ENCODE measurements around the gene CSNK1E. TPM values are rescaled to one million over a fixed set of nuclear protein-coding genes. Genes with fewer than 3 reads are reported as not detected.
A peak's percentile ranks its signal among the peaks of the same experiment; 100 is the strongest.

The CSNK1E gene
- total and polyA plus RNA-seq, 2 experiments from 2014 or later: 46.9 to 130 TPM

- 91 to 92% methylated on average over 9 of the region's 9 CpGs for WGBS, 2 experiments (ENCODE audit: low coverage in 1 of 2, low lambda C conversion rate in 2 of 2, missing lambda C conversion rate in 2 of 2)
- H3K4me3 ChIP-seq: no peak overlapping the region
- no peaks in the 10 kb centered on the region for H3K9me2 ChIP-seq (ENCODE audit: insufficient read depth)
- H3K27ac ChIP-seq: no peak overlapping the region
- no peak overlapping the region for H3K4me2 ChIP-seq (ENCODE audit: unreplicated experiment)
- in situ Hi-C loops (cut with MboI): no loop called here
- no peaks in the 10 kb centered on the region for H3K4me1 ChIP-seq (ENCODE audit: insufficient read depth)
- no peaks in the 10 kb centered on the region for H3K79me2 ChIP-seq (ENCODE audit: insufficient read depth)
- DNase-seq: no peak
- H3K36me3 ChIP-seq (ENCODE audit: low read depth): no peaks in the 10 kb centered on the region
- no peak overlapping the region for H2AFZ ChIP-seq
- H4K20me1 ChIP-seq (ENCODE audit: insufficient read depth): no peaks in the 10 kb centered on the region
- H3K27me3 ChIP-seq (replicated peaks; ENCODE audit: insufficient read depth): no peaks in the 10 kb centered on the region
- H3K9ac ChIP-seq: no peak overlapping the region
- TF ChIP-seq EZH2phosphoT487 (IDR thresholded peaks at IDR 0.05; ENCODE audit: insufficient read depth, low read depth) (no peak), EZH2 (IDR thresholded peaks at IDR 0.05; ENCODE audit: insufficient read depth, poor library complexity, severe bottlenecking) (no peak)
- no peaks in the 10 kb centered on the region for H3K9me3 ChIP-seq (ENCODE audit: low read depth)
- no peaks in the 10 kb centered on the region for H3F3A ChIP-seq (ENCODE audit: insufficient read depth)
These were observed 33.5 kb upstream of the CSNK1E start for GRCh38 chr22:38350444-38351359.

GRCh38 chr22:38348751-38349496 lies 31.7 kb upstream of the CSNK1E start:
- Histone ChIP-seq H3K27me3 (replicated peaks; ENCODE audit: insufficient read depth) (no peaks in the 10 kb centered on the region), H3K9ac (no peak overlapping the region), H3K4me3 (no peak overlapping the region), H3K36me3 (ENCODE audit: low read depth) (no peaks in the 10 kb centered on the region), H3K9me2 (ENCODE audit: insufficient read depth) (no peaks in the 10 kb centered on the region), H3K4me2 (ENCODE audit: unreplicated experiment) (no peak overlapping the region), H2AFZ (no peak overlapping the region), H3K9me3 (ENCODE audit: low read depth) (no peaks in the 10 kb centered on the region), H4K20me1 (ENCODE audit: insufficient read depth) (no peaks in the 10 kb centered on the region), H3K27ac (no peak overlapping the region), H3K79me2 (ENCODE audit: insufficient read depth) (no peaks in the 10 kb centered on the region), H3F3A (ENCODE audit: insufficient read depth) (no peaks in the 10 kb centered on the region), H3K4me1 (ENCODE audit: insufficient read depth) (no peaks in the 10 kb centered on the region)
- no peak for DNase-seq
- in situ Hi-C loops (cut with MboI): no loop called here
- 92 to 95% methylated on average over 14 of the region's 14 CpGs for WGBS, 2 experiments (ENCODE audit: low coverage in 1 of 2, low lambda C conversion rate in 2 of 2, missing lambda C conversion rate in 2 of 2)
- TF ChIP-seq EZH2 (IDR thresholded peaks at IDR 0.05; ENCODE audit: insufficient read depth, poor library complexity, severe bottlenecking) (no peak), EZH2phosphoT487 (IDR thresholded peaks at IDR 0.05; ENCODE audit: insufficient read depth, low read depth) (no peak)

GRCh38 chr22:38347944-38348750 lies 30.9 kb upstream of the CSNK1E start:
- no peak for TF ChIP-seq EZH2phosphoT487 (IDR thresholded peaks at IDR 0.05; ENCODE audit: insufficient read depth, low read depth)
- no peak for TF ChIP-seq EZH2 (IDR thresholded peaks at IDR 0.05; ENCODE audit: insufficient read depth, poor library complexity, severe bottlenecking)
- no peak overlapping the region for H3K27ac ChIP-seq
- DNase-seq: peak; percentile 54
- H3K9ac ChIP-seq: no peak overlapping the region
- no peaks in the 10 kb centered on the region for H3F3A ChIP-seq (ENCODE audit: insufficient read depth)
- no peaks in the 10 kb centered on the region for H3K27me3 ChIP-seq (replicated peaks; ENCODE audit: insufficient read depth)
- 70 to 73% methylated on average over 14 of the region's 14 CpGs for WGBS, 2 experiments (ENCODE audit: low coverage in 1 of 2, low lambda C conversion rate in 2 of 2, missing lambda C conversion rate in 2 of 2)
- H3K9me3 ChIP-seq (ENCODE audit: low read depth): no peaks in the 10 kb centered on the region
- H2AFZ ChIP-seq: no peak overlapping the region
- in situ Hi-C loops (cut with MboI): no loop called here
- no peak overlapping the region for H3K4me2 ChIP-seq (ENCODE audit: unreplicated experiment)
- H3K9me2 ChIP-seq (ENCODE audit: insufficient read depth): no peaks in the 10 kb centered on the region
- H3K4me1 ChIP-seq (ENCODE audit: insufficient read depth): no peaks in the 10 kb centered on the region
- H4K20me1 ChIP-seq (ENCODE audit: insufficient read depth): no peaks in the 10 kb centered on the region
- H3K36me3 ChIP-seq (ENCODE audit: low read depth): no peaks in the 10 kb centered on the region
- no peaks in the 10 kb centered on the region for H3K79me2 ChIP-seq (ENCODE audit: insufficient read depth)
- H3K4me3 ChIP-seq: no peak overlapping the region

All from GM23248 (cell line).